ENCODE results near the gene GSE1.

Gene GSE1

GRCh38 chr16:85617948-85618347, 4.8 kb downstream of the GSE1 start:
- H3K4me3 ChIP-seq (ENCODE audit: low read depth in 1 of 2, low read length in 2 of 2): no peak overlapping the region
- no peaks in the 10 kb centered on the region for H3K9me3 ChIP-seq (ENCODE audit: control insufficient read depth in 1 of 2, low read length in 2 of 2)
- no peaks in the 10 kb centered on the region for H3K27me3 ChIP-seq (ENCODE audit: low read depth, low read length)
- H3K36me3 ChIP-seq (ENCODE audit: control insufficient read depth in 1 of 2, insufficient read depth in 2 of 2, low read length in 2 of 2): no peaks in the 10 kb centered on the region
- peaks cover 22 to 33% of the 10 kb centered on the region in 2 donors for H3K4me1 ChIP-seq (ENCODE audit: control insufficient read depth in 1 of 2, insufficient read depth in 2 of 2, low read length in 2 of 2)
- H3K27ac ChIP-seq (ENCODE audit: low read length): no peak overlapping the region

DNA sequence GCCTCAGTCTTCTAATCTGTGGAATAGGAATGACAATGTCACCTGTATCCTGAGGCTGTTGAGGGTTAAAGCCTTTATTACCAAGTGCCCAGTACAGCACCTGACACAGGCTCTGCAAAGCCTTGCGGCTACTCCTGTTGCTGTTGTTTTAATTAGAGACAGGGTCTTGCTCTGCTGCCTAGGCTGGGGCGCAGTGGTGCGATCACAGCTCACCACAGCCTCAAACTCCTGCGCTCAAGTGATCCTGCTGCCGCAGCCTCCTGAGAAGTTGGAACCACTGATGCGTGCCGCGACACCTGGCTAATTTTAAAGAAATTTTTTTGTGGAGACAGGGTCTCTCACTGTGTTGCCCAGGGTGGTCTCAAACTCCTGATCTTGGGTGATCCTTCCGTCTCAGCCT, 5.4 kb downstream of the GSE1 start:
- Histone ChIP-seq H3K27me3 (ENCODE audit: low read depth, low read length) (no peaks in the 10 kb centered on the region), H3K4me1 (ENCODE audit: control insufficient read depth in 1 of 2, insufficient read depth in 2 of 2, low read length in 2 of 2) (peaks cover 22 to 33% of the 10 kb centered on the region in 2 donors), H3K36me3 (ENCODE audit: control insufficient read depth in 1 of 2, insufficient read depth in 2 of 2, low read length in 2 of 2) (no peaks in the 10 kb centered on the region), H3K4me3 (ENCODE audit: low read depth in 1 of 2, low read length in 2 of 2) (no peak overlapping the region), H3K27ac (ENCODE audit: low read length) (no peak overlapping the region), H3K9me3 (ENCODE audit: control insufficient read depth in 1 of 2, low read length in 2 of 2) (no peaks in the 10 kb centered on the region)

- no peaks in the 10 kb centered on the region for H3K9me3 ChIP-seq (ENCODE audit: control insufficient read depth in 1 of 2, low read length in 2 of 2)
- H3K27ac ChIP-seq (ENCODE audit: low read length): no peak overlapping the region
- H3K4me1 ChIP-seq (ENCODE audit: control insufficient read depth in 1 of 2, insufficient read depth in 2 of 2, low read length in 2 of 2): peaks cover 22 to 32% of the 10 kb centered on the region in 2 donors
- no peak overlapping the region for H3K4me3 ChIP-seq (ENCODE audit: low read depth in 1 of 2, low read length in 2 of 2)
- no peaks in the 10 kb centered on the region for H3K36me3 ChIP-seq (ENCODE audit: control insufficient read depth in 1 of 2, insufficient read depth in 2 of 2, low read length in 2 of 2)
- no peaks in the 10 kb centered on the region for H3K27me3 ChIP-seq (ENCODE audit: low read depth, low read length)
Observed at GRCh38 chr16:85619101-85619891, 6.2 kb downstream of the GSE1 start.

- no peak overlapping the region for H3K27ac ChIP-seq (ENCODE audit: low read length)
- H3K4me3 ChIP-seq (ENCODE audit: low read depth in 1 of 2, low read length in 2 of 2): no peak overlapping the region
- H3K36me3 ChIP-seq (ENCODE audit: control insufficient read depth in 1 of 2, insufficient read depth in 2 of 2, low read length in 2 of 2): peaks cover 0 to under 1% of the 10 kb centered on the region in 2 donors
- H3K27me3 ChIP-seq (ENCODE audit: low read depth, low read length): no peaks in the 10 kb centered on the region
- no peaks in the 10 kb centered on the region for H3K9me3 ChIP-seq (ENCODE audit: control insufficient read depth in 1 of 2, low read length in 2 of 2)
- peaks cover 21% of the 10 kb centered on the region in 2 donors for H3K4me1 ChIP-seq (ENCODE audit: control insufficient read depth in 1 of 2, insufficient read depth in 2 of 2, low read length in 2 of 2)
Observed at GRCh38 chr16:85620374-85620773, 7.3 kb downstream of the GSE1 start.

GRCh38 chr16:85621698-85622428, 8.7 kb downstream of the GSE1 start:
- Histone ChIP-seq H3K36me3 (ENCODE audit: control insufficient read depth in 1 of 2, insufficient read depth in 2 of 2, low read length in 2 of 2) (peaks cover 0 to 3% of the 10 kb centered on the region in 2 donors), H3K9me3 (ENCODE audit: control insufficient read depth in 1 of 2, low read length in 2 of 2) (no peaks in the 10 kb centered on the region), H3K27me3 (ENCODE audit: low read depth, low read length) (no peaks in the 10 kb centered on the region), H3K4me3 (ENCODE audit: low read depth in 1 of 2, low read length in 2 of 2) (no peak overlapping the region), H3K4me1 (ENCODE audit: control insufficient read depth in 1 of 2, insufficient read depth in 2 of 2, low read length in 2 of 2) (peaks cover 6 to 19% of the 10 kb centered on the region in 2 donors), H3K27ac (ENCODE audit: low read length) (no peak overlapping the region)

GRCh38 chr16:85622683-85623082, 9.6 kb downstream of the GSE1 start:
- Histone ChIP-seq H3K4me1 (ENCODE audit: control insufficient read depth in 1 of 2, insufficient read depth in 2 of 2, low read length in 2 of 2) (peaks cover 4 to 18% of the 10 kb centered on the region in 2 donors), H3K4me3 (ENCODE audit: low read depth in 1 of 2, low read length in 2 of 2) (no peak overlapping the region), H3K27me3 (ENCODE audit: low read depth, low read length) (no peaks in the 10 kb centered on the region), H3K9me3 (ENCODE audit: control insufficient read depth in 1 of 2, low read length in 2 of 2) (no peaks in the 10 kb centered on the region), H3K36me3 (ENCODE audit: control insufficient read depth in 1 of 2, insufficient read depth in 2 of 2, low read length in 2 of 2) (peaks cover 0 to 3% of the 10 kb centered on the region in 2 donors), H3K27ac (ENCODE audit: low read length) (no peak overlapping the region)

DNA sequence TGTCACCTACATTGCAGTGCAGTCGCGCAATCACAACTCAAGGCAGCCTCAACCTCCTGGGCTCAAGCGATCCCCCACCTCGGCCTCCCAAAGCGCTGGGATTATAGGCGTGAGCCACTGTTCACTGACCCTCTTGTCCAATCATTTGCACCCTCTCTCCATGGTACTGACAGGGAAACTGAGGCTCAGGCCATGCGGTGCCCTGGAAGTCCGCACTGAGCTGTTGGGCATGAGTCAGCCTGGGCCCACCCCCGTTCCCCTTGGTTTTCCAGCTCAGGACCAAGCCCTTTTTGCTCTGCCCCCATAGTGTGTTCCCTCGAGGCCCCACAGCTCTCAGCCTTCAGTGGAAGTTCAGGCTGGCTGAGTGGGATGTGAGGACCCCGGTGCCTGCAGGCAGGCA, 10.1 kb downstream of the GSE1 start:
- no peak overlapping the region for H3K4me3 ChIP-seq (ENCODE audit: low read depth in 1 of 2, low read length in 2 of 2)
- no peaks in the 10 kb centered on the region for H3K9me3 ChIP-seq (ENCODE audit: control insufficient read depth in 1 of 2, low read length in 2 of 2)
- H3K27me3 ChIP-seq (ENCODE audit: low read depth, low read length): no peaks in the 10 kb centered on the region
- H3K36me3 ChIP-seq (ENCODE audit: control insufficient read depth in 1 of 2, insufficient read depth in 2 of 2, low read length in 2 of 2): peaks cover 0 to 3% of the 10 kb centered on the region in 2 donors
- H3K27ac ChIP-seq (ENCODE audit: low read length): no peak overlapping the region
- H3K4me1 ChIP-seq (ENCODE audit: control insufficient read depth in 1 of 2, insufficient read depth in 2 of 2, low read length in 2 of 2): peaks cover 6 to 24% of the 10 kb centered on the region in 2 donors

DNA sequence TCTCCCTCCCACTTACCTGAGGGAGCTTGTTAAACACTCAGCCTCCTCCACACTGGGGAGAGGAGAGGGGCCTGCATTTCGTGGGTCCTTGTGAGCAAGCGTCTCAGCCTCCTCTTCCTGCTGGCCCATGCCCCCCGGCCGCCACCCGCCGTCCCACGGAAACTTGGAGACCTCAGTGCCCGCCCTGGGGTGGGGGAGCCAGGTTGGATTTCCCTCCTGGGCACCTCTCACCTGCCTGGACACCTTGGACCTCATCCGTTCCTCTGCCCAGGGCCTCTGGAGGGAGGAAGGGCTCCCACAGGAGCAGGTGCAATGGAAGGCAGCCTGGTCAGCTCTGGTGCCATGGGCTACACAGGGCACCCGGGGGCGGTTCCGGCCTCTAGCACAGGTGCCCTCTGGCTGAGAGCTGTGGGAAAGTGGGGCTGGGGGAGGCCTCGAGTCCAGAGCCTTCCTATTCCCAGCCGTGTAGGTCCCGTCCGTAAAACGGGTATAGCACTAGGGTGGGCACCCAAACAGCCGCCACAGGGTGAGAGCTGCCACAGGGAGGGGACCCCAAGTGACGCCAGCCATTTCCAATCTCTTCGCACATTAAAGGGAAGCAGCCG, 11.0 kb downstream of the GSE1 start:
- Histone ChIP-seq H3K27ac (ENCODE audit: low read length) (no peak overlapping the region), H3K36me3 (ENCODE audit: control insufficient read depth in 1 of 2, insufficient read depth in 2 of 2, low read length in 2 of 2) (peaks cover 0 to 3% of the 10 kb centered on the region in 2 donors), H3K27me3 (ENCODE audit: low read depth, low read length) (no peaks in the 10 kb centered on the region), H3K4me1 (ENCODE audit: control insufficient read depth in 1 of 2, insufficient read depth in 2 of 2, low read length in 2 of 2) (peaks cover 7 to 30% of the 10 kb centered on the region in 2 donors), H3K9me3 (ENCODE audit: control insufficient read depth in 1 of 2, low read length in 2 of 2) (no peaks in the 10 kb centered on the region), H3K4me3 (ENCODE audit: low read depth in 1 of 2, low read length in 2 of 2) (no peak overlapping the region)

- H3K4me3 ChIP-seq (ENCODE audit: low read depth in 1 of 2, low read length in 2 of 2): no peak overlapping the region
- H3K27ac ChIP-seq (ENCODE audit: low read length): no peak overlapping the region
- no peaks in the 10 kb centered on the region for H3K27me3 ChIP-seq (ENCODE audit: low read depth, low read length)
- H3K4me1 ChIP-seq (ENCODE audit: control insufficient read depth in 1 of 2, insufficient read depth in 2 of 2, low read length in 2 of 2): peaks cover 7 to 30% of the 10 kb centered on the region in 2 donors
- peaks cover 0 to 3% of the 10 kb centered on the region in 2 donors for H3K36me3 ChIP-seq (ENCODE audit: control insufficient read depth in 1 of 2, insufficient read depth in 2 of 2, low read length in 2 of 2)
- H3K9me3 ChIP-seq (ENCODE audit: control insufficient read depth in 1 of 2, low read length in 2 of 2): no peaks in the 10 kb centered on the region
Observed at GRCh38 chr16:85624646-85625045, 11.5 kb downstream of the GSE1 start.

GRCh38 chr16:85625053-85625452, 11.9 kb downstream of the GSE1 start:
- Histone ChIP-seq H3K9me3 (ENCODE audit: control insufficient read depth in 1 of 2, low read length in 2 of 2) (no peaks in the 10 kb centered on the region), H3K27me3 (ENCODE audit: low read depth, low read length) (no peaks in the 10 kb centered on the region), H3K27ac (ENCODE audit: low read length) (no peak overlapping the region), H3K4me1 (ENCODE audit: control insufficient read depth in 1 of 2, insufficient read depth in 2 of 2, low read length in 2 of 2) (peaks cover 7 to 30% of the 10 kb centered on the region in 2 donors), H3K4me3 (ENCODE audit: low read depth in 1 of 2, low read length in 2 of 2) (no peak overlapping the region), H3K36me3 (ENCODE audit: control insufficient read depth in 1 of 2, insufficient read depth in 2 of 2, low read length in 2 of 2) (peaks cover 0 to 3% of the 10 kb centered on the region in 2 donors)

DNA sequence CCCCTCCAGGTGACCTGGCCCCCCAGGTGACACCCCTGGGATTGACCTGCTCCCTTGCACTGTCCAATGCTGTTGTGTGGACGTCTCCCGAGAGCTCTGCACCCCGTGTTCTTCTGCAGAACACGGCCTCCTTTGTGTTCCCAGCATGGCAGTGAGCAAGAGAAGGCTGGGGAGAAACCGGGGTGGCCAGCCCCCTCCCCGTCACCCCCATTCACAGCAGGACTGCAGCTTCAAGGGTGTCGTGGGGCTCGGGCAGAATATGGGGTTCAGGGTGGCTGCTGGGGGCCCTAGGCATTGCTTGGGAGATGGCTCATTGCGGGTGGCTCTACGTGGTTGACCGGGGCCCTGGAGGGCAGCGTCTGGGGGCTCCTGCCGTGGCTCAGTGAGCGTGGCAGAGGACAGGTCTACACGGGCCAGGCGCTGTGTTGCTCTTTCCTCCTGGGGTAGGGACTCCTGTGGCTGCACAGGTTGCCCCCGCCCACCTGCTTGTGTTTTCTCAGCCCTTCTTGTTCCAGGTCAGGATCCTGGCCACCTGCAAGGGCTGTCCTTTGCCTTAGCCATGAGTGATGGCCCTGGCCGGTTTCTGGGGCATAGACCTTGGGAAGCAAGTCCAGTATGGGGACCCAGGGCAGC, 12.5 kb downstream of the GSE1 start:
- Histone ChIP-seq H3K4me1 (ENCODE audit: control insufficient read depth in 1 of 2, insufficient read depth in 2 of 2, low read length in 2 of 2) (peaks cover 7 to 30% of the 10 kb centered on the region in 2 donors), H3K9me3 (ENCODE audit: control insufficient read depth in 1 of 2, low read length in 2 of 2) (no peaks in the 10 kb centered on the region), H3K27ac (ENCODE audit: low read length) (no peak overlapping the region), H3K4me3 (ENCODE audit: low read depth in 1 of 2, low read length in 2 of 2) (no peak overlapping the region), H3K36me3 (ENCODE audit: control insufficient read depth in 1 of 2, insufficient read depth in 2 of 2, low read length in 2 of 2) (peaks cover 0 to 3% of the 10 kb centered on the region in 2 donors), H3K27me3 (ENCODE audit: low read depth, low read length) (no peaks in the 10 kb centered on the region)

All from muscle layer of duodenum (tissue), 2 donors.